ENCODE measurements around the gene URI1.

DNA sequence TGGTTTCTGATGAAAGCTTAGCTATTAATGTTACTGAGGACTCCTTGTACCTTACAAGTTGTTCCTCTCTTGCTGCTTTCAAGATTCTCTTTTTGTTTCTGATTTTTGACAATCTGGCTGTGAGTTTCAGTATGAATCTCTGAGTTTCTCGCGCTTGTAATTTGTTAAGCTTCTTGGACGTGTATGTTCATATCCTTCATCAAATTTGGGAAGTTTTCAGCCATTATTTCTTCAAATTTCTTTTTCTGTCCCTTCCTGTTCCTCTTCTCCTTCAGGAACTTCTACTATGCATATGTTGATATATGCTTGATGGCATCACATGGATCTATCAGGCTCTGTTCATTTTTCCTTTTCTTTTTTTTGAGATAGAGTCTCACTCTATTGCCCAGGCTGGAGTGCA lies 5.6 kb upstream of the URI1 start:
- TF ChIP-seq CTCF (IDR thresholded peaks at IDR 0.05) = no peak
- TF ChIP-seq POLR2A (IDR thresholded peaks at IDR 0.05) = no peak
